Erythroblast (primary cell): ENCODE results near the gene TIMMDC1.

Experiments used
- GATA1 ChIP-seq: IDR thresholded peaks from 2 replicates; pipeline ENCODE4 v1.6.1; 2011; ENCODE audit warnings: low read depth, mild to moderate bottlenecking, control low read depth, low read length, moderate library complexity
- POLR2A ChIP-seq: IDR thresholded peaks from 2 replicates; pipeline ENCODE4 v1.6.1; 2011; ENCODE audit warnings: mild to moderate bottlenecking, low read length

- TF ChIP-seq POLR2A (no peak), GATA1 (no peak)
Observed at GRCh38 chr3:119492128-119492527, 6.2 kb upstream of the TIMMDC1 start.
